IMR-90 (cell line): ENCODE data around the gene FCGR3B. TPM values are rescaled to one million over a fixed set of nuclear protein-coding genes. Genes with fewer than 3 reads are reported as not detected.
"Not testable (repeated sequence)": the region's sequence is repeated elsewhere in the genome, so short reads cannot be mapped to it uniquely, and the experiment has no call there.

ENCODE experiments used
- ATAC-seq: fragments of 200-7000 bp; cut with Tn5 transposase; 2 replicates; pipeline ENCODE4 v1.9.1; 2020; ENCODE audit warnings: low read depth, mild to moderate bottlenecking, moderate library complexity
- BruUV-seq: library from RNA; stranded (reverse); fragments of 400-500 nt; replicated peaks from 2 replicates; lab custom pipeline; 2021; lab: Mats Ljungman, UMichigan
- CTCF ChIA-PET: fragments of 300-600 bp; formaldehyde crosslinking; extraction: SDS; loops from one replicate; lab custom pipeline; 2021; ENCODE audit warnings: antibody characterized with exemption; lab: Yijun Ruan, JAX
- POLR2A ChIA-PET: fragments of 300-600 bp; sonication (Branson Sonifier 250); formaldehyde crosslinking; loops from one replicate; lab custom pipeline; 2022; ENCODE audit warnings: antibody characterized with exemption; ENCODE audit not compliant: unreplicated experiment; lab: Charles Lee
- DNase-seq: peaks from one replicate; pipeline ENCODE4 v3.0.0; 2013
- H2AFZ ChIP-seq: replicated peaks from 2 replicates; pipeline ENCODE3; 2013; ENCODE audit warnings: low read length, mild to moderate bottlenecking; ENCODE audit not compliant: poor library complexity
- H2AK5ac ChIP-seq: 2 replicates; pipeline ENCODE4 v1.6.1; 2013; ENCODE audit warnings: low read depth, low read length, inconsistent platforms
- H2AK9ac ChIP-seq: replicated peaks from 2 replicates; pipeline ENCODE3; 2013; ENCODE audit warnings: mild to moderate bottlenecking, low read depth, low read length, moderate library complexity; ENCODE audit not compliant: poor library complexity
- H2BK120ac ChIP-seq: 2 replicates; pipeline ENCODE4 v1.6.1; 2013; ENCODE audit warnings: low read depth, low read length, inconsistent platforms
- H2BK15ac ChIP-seq: 3 replicates; pipeline ENCODE4 v1.6.1; 2013; ENCODE audit warnings: low read depth, low read length, inconsistent platforms
- H2BK20ac ChIP-seq: 2 replicates; pipeline ENCODE4 v1.6.1; 2013; ENCODE audit warnings: low read depth, mild to moderate bottlenecking, inconsistent platforms, low read length, moderate library complexity
- H2BK5ac ChIP-seq: 2 replicates; pipeline ENCODE4 v1.6.1; 2013; ENCODE audit warnings: mild to moderate bottlenecking, low read depth, low read length, inconsistent platforms; ENCODE audit not compliant: poor library complexity, severe bottlenecking
- H3K14ac ChIP-seq: replicated peaks from 2 replicates; pipeline ENCODE4 v1.6.1; 2013; ENCODE audit warnings: low read depth, low read length, inconsistent platforms
- H3K18ac ChIP-seq: 2 replicates; pipeline ENCODE4 v1.6.1; 2013; ENCODE audit warnings: low read depth, low read length, control low read depth
- H3K23ac ChIP-seq: 2 replicates; pipeline ENCODE4 v1.6.1; 2013; ENCODE audit warnings: low read depth, low read length, inconsistent platforms
- H3K27ac ChIP-seq: 2 replicates; pipeline ENCODE4 v1.5.1; 2013; ENCODE audit warnings: mild to moderate bottlenecking, control low read depth, low read length; ENCODE audit not compliant: insufficient read depth
- H3K27me3 ChIP-seq: 2 replicates; pipeline ENCODE4 v1.6.1; 2013; ENCODE audit warnings: low read length; ENCODE audit not compliant: control insufficient read depth, insufficient read depth
- H3K36me3 ChIP-seq: 2 replicates; pipeline ENCODE4 v1.6.1; 2013; ENCODE audit warnings: low read length, mixed read lengths; ENCODE audit not compliant: control insufficient read depth, insufficient read depth
- H3K4ac ChIP-seq: 2 replicates; pipeline ENCODE4 v1.6.1; 2013; ENCODE audit warnings: low read depth, low read length, inconsistent platforms
- H3K4me1 ChIP-seq: 2 replicates; pipeline ENCODE4 v1.6.1; 2013; ENCODE audit warnings: low read length, mixed read lengths; ENCODE audit not compliant: control insufficient read depth, insufficient read depth
- H3K4me2 ChIP-seq: 2 replicates; pipeline ENCODE4 v1.6.1; 2013; ENCODE audit warnings: low read depth, mild to moderate bottlenecking, control low read depth, low read length, moderate library complexity
- H3K4me3 ChIP-seq: 2 replicates; pipeline ENCODE4 v1.5.1; 2013; ENCODE audit warnings: low read depth, mild to moderate bottlenecking, control low read depth, low read length, moderate library complexity; ENCODE audit not compliant: insufficient read depth
- H3K56ac ChIP-seq: 2 replicates; pipeline ENCODE4 v1.6.1; 2013; ENCODE audit warnings: low read length, inconsistent platforms; ENCODE audit not compliant: insufficient read depth; ENCODE audit errors: extremely low read depth
- H3K79me1 ChIP-seq, 2 experiments: 2 replicates each; pipeline ENCODE4 v1.6.1; 2013; ENCODE audit warnings: low read length in 2 of 2, inconsistent platforms in 1 of 2, low read depth in 1 of 2
- H3K9ac ChIP-seq: 2 replicates; pipeline ENCODE4 v1.6.1; 2013; ENCODE audit warnings: low read depth, low read length, control low read depth
- H3K9me1 ChIP-seq: 2 replicates; pipeline ENCODE4 v1.6.1; 2013; ENCODE audit warnings: low read length, inconsistent platforms; ENCODE audit not compliant: insufficient read depth
- H3K9me3 ChIP-seq: 2 replicates; pipeline ENCODE4 v1.6.1; 2013; ENCODE audit warnings: low read length; ENCODE audit not compliant: control insufficient read depth, insufficient read depth
- H4K20me1 ChIP-seq: 2 replicates; pipeline ENCODE4 v1.6.1; 2013; ENCODE audit warnings: low read length, inconsistent platforms; ENCODE audit not compliant: insufficient read depth
- H4K5ac ChIP-seq: 2 replicates; pipeline ENCODE4 v1.6.1; 2013; ENCODE audit warnings: mild to moderate bottlenecking, low read depth, low read length, control low read depth
- H4K8ac ChIP-seq, 2 experiments: 2 replicates each; pipeline ENCODE4 v1.6.1; 2013; ENCODE audit warnings: low read depth in 2 of 2, low read length in 2 of 2, control low read depth in 1 of 2, inconsistent platforms in 1 of 2
- H4K91ac ChIP-seq: 2 replicates; pipeline ENCODE4 v1.6.1; 2013; ENCODE audit warnings: low read depth, low read length, inconsistent platforms; ENCODE audit not compliant: insufficient read depth
- WGBS, 2 experiments: methylation state at CpG; one replicate each; pipeline versions ENCODE4 v1.1.5 to v1.1.7; 2013; ENCODE audit warnings: missing lambda C conversion rate in 2 of 2; ENCODE audit not compliant: insufficient read length in 1 of 2; ENCODE audit errors: extremely low coverage in 2 of 2; 5-methylcytosine and 5-hydroxymethylcytosine counted together
- dilution Hi-C: fragments of 300-500 bp; cut with HindIII; formaldehyde crosslinking; loops from one replicate; pipeline ENCODE4 v1.14.3; 2018; ENCODE audit warnings: low sequenced_read_pairs; ENCODE audit not compliant: unreplicated experiment
- in situ Hi-C: fragments of 300-500 bp; cut with MboI; formaldehyde crosslinking; loops from 3 replicates; pipeline ENCODE4 v1.14.3; 2019; ENCODE audit warnings: low sequenced_read_pairs, inconsistent platforms, mixed read lengths
- intact Hi-C: fragments of 100-400 bp; cut with micrococcal nuclease; formaldehyde crosslinking; loops from 2 replicates; pipeline ENCODE4 v1.10.0; 2022
- polyA plus RNA-seq, 3 experiments: library from polyadenylated mRNA; depleted of rRNA; stranded (reverse); fragments of >200 nt; gene quantifications; 2 replicates each; pipeline ENCODE4 v1.2.3, GENCODE V29; 2012; ENCODE audit warnings: low replicate concordance in 1 of 3
- total RNA-seq: library from RNA; depleted of rRNA; stranded (reverse); fragments of >200 nt; gene quantifications from 2 replicates; pipeline ENCODE4 v1.2.3, GENCODE V29; 2012

Gene FCGR3B
- total and polyA plus RNA-seq, 2 of the 4 experiments (the other 2 are of a cell fraction) = not detected

GRCh38 chr1:161671045-161672020 lies 40.4 kb upstream of the FCGR3B start:
- H3K27me3 ChIP-seq, ATAC-seq: not testable (repeated sequence)

GRCh38 chr1:161664689-161665088 lies 33.7 kb upstream of the FCGR3B start:
- H3K23ac ChIP-seq, H3K9me3 ChIP-seq, H3K9me1 ChIP-seq, H3K56ac ChIP-seq, H3K4me1 ChIP-seq, H4K91ac ChIP-seq, H3K14ac ChIP-seq, DNase-seq, H4K8ac ChIP-seq, H2AK5ac ChIP-seq, H4K20me1 ChIP-seq, ATAC-seq, H3K4me3 ChIP-seq, in situ Hi-C loops, H2AK9ac ChIP-seq, H3K79me1 ChIP-seq, H2BK120ac ChIP-seq, H3K18ac ChIP-seq, H3K36me3 ChIP-seq, dilution Hi-C loops, BruUV-seq, H2BK15ac ChIP-seq, H2BK5ac ChIP-seq, CTCF ChIA-PET, H3K27ac ChIP-seq, intact Hi-C loops, H3K4me2 ChIP-seq, H3K9ac ChIP-seq, H2BK20ac ChIP-seq, H3K4ac ChIP-seq, H2AFZ ChIP-seq, POLR2A ChIA-PET, H3K27me3 ChIP-seq, H4K5ac ChIP-seq: not testable (repeated sequence)
- WGBS, 2 experiments = no CpG with 5 or more reads among the region's 4 CpGs

More at GRCh38 chr1:161671045-161672020, 40.4 kb upstream of the FCGR3B start:
- H3K9me1 ChIP-seq, CTCF ChIA-PET, H4K20me1 ChIP-seq, H3K27ac ChIP-seq, H3K4ac ChIP-seq, H3K79me1 ChIP-seq, H3K56ac ChIP-seq, H2AK5ac ChIP-seq, H2AFZ ChIP-seq, BruUV-seq, DNase-seq, H2BK15ac ChIP-seq, H2BK5ac ChIP-seq, H3K4me2 ChIP-seq, H4K8ac ChIP-seq, H3K14ac ChIP-seq, H2AK9ac ChIP-seq, H3K9ac ChIP-seq, H3K4me1 ChIP-seq, in situ Hi-C loops, H2BK120ac ChIP-seq, POLR2A ChIA-PET, intact Hi-C loops, H2BK20ac ChIP-seq, H3K36me3 ChIP-seq, dilution Hi-C loops, H3K9me3 ChIP-seq, H3K4me3 ChIP-seq, H4K91ac ChIP-seq, H3K23ac ChIP-seq, H3K18ac ChIP-seq, H4K5ac ChIP-seq: not testable (repeated sequence)
- WGBS, 2 experiments = no CpG with 5 or more reads among the region's 15 CpGs
